Neuronal stem cell (in vitro differentiated cells): Measurements from ENCODE around the gene DOK3.

Experiments
- DNase-seq: peaks from one replicate; pipeline ENCODE4 v3.0.0-alpha.2; 2013; ENCODE audit warnings: low spot score
- H2AFZ ChIP-seq: one replicate; pipeline ENCODE4 v1.6.1; 2013; ENCODE audit warnings: mild to moderate bottlenecking, low read length, inconsistent platforms
- H2AK5ac ChIP-seq: 2 replicates; pipeline ENCODE4 v1.6.1; 2013; ENCODE audit warnings: low read depth, mild to moderate bottlenecking, inconsistent platforms, low read length, moderate library complexity, mixed read lengths
- H2BK120ac ChIP-seq: 2 replicates; pipeline ENCODE4 v1.6.1; 2013; ENCODE audit warnings: low read depth, mild to moderate bottlenecking, inconsistent platforms, low read length, moderate library complexity, mixed read lengths
- H2BK12ac ChIP-seq: one replicate; pipeline ENCODE4 v1.6.1; 2013; ENCODE audit warnings: low read length, inconsistent platforms
- H2BK15ac ChIP-seq: 2 replicates; pipeline ENCODE4 v1.6.1; 2013; ENCODE audit warnings: mild to moderate bottlenecking, low read length, inconsistent platforms, mixed read lengths
- H2BK5ac ChIP-seq: one replicate; pipeline ENCODE4 v1.6.1; 2013; ENCODE audit warnings: inconsistent platforms, mild to moderate bottlenecking, low read length, moderate library complexity
- H3K14ac ChIP-seq: one replicate; pipeline ENCODE4 v1.6.1; 2013; ENCODE audit warnings: low read length, inconsistent platforms
- H3K18ac ChIP-seq: 2 replicates; pipeline ENCODE4 v1.6.1; 2013; ENCODE audit warnings: low read length, inconsistent platforms
- H3K23ac ChIP-seq: 2 replicates; pipeline ENCODE4 v1.6.1; 2013; ENCODE audit warnings: low read depth, mild to moderate bottlenecking, mixed read lengths, low read length, inconsistent platforms; ENCODE audit not compliant: poor library complexity
- H3K27ac ChIP-seq: replicated peaks from 3 replicates; pipeline ENCODE4 v1.5.1; 2013; ENCODE audit warnings: low read length, inconsistent platforms
- H3K27me3 ChIP-seq, 3 experiments: 2 replicates each; pipeline ENCODE4 v1.6.1; 2013; ENCODE audit warnings: low read length in 3 of 3, mild to moderate bottlenecking in 2 of 3, inconsistent platforms in 1 of 3, low read depth in 1 of 3, mixed read lengths in 1 of 3, moderate library complexity in 1 of 3; ENCODE audit not compliant: control insufficient read depth in 3 of 3, insufficient read depth in 3 of 3
- H3K36me3 ChIP-seq, 2 donors: replicated peaks in 1 of 2; 2 replicates each; pipeline ENCODE4 v1.6.1; 2013; ENCODE audit warnings: low read length in 2 of 2; ENCODE audit not compliant: control insufficient read depth in 2 of 2, insufficient read depth in 2 of 2
- H3K4ac ChIP-seq: 2 replicates; pipeline ENCODE4 v1.6.1; 2013; ENCODE audit warnings: inconsistent platforms, mild to moderate bottlenecking, low read length, moderate library complexity
- H3K4me1 ChIP-seq, 2 donors: 1 replicate in 1 of 2; 2 replicates in 1 of 2; pipeline ENCODE4 v1.6.1; 2013; ENCODE audit warnings: low read length in 2 of 2, low read depth in 1 of 2; ENCODE audit not compliant: control insufficient read depth in 2 of 2, insufficient read depth in 1 of 2
- H3K4me2 ChIP-seq: one replicate; pipeline ENCODE4 v1.6.1; 2013; ENCODE audit warnings: mild to moderate bottlenecking, low read length, inconsistent platforms; ENCODE audit not compliant: insufficient read depth, poor library complexity, severe bottlenecking
- H3K4me3 ChIP-seq, 2 donors: 2 replicates each; pipeline ENCODE4 v1.5.1; 2013; ENCODE audit warnings: low read length in 2 of 2, mild to moderate bottlenecking in 2 of 2, inconsistent platforms in 1 of 2, moderate library complexity in 1 of 2
- H3K79me1 ChIP-seq: one replicate; pipeline ENCODE4 v1.6.1; 2013; ENCODE audit warnings: low read depth, mild to moderate bottlenecking, inconsistent platforms, low read length, moderate library complexity
- H3K9ac ChIP-seq: one replicate; pipeline ENCODE4 v1.6.1; 2013; ENCODE audit warnings: mild to moderate bottlenecking, low read depth, low read length, inconsistent platforms; ENCODE audit not compliant: poor library complexity
- H3K9me3 ChIP-seq, 2 donors: replicated peaks in 1 of 2; 2 replicates each; pipeline versions ENCODE3 to v1.6.1; 2013; ENCODE audit warnings: low read length in 2 of 2, mild to moderate bottlenecking in 2 of 2, inconsistent platforms in 1 of 2, low read depth in 1 of 2, mixed read lengths in 1 of 2, moderate library complexity in 1 of 2; ENCODE audit not compliant: control insufficient read depth in 2 of 2, insufficient read depth in 1 of 2
- H4K8ac ChIP-seq: one replicate; pipeline ENCODE4 v1.6.1; 2013; ENCODE audit warnings: low read depth, mild to moderate bottlenecking, inconsistent platforms, low read length, moderate library complexity
- H4K91ac ChIP-seq: one replicate; pipeline ENCODE4 v1.6.1; 2013; ENCODE audit warnings: low read length, low read depth, mild to moderate bottlenecking, inconsistent platforms; ENCODE audit not compliant: poor library complexity
- WGBS, 2 donors: extraction: QIAGEN DNeasy Blood & Tissue Kit; methylation state at CpG; one replicate each; pipeline ENCODE4 v1.1.7; 2013; ENCODE audit warnings: missing lambda C conversion rate in 2 of 2, mixed read lengths in 1 of 2; ENCODE audit not compliant: insufficient read length in 2 of 2, insufficient replicate concordance in 1 of 2; ENCODE audit errors: extremely low coverage in 2 of 2; 5-methylcytosine and 5-hydroxymethylcytosine counted together

DOK3 gene

GRCh38 chr5:177505075-177505474, 4.6 kb downstream of the DOK3 start:
- Histone ChIP-seq H2AFZ (no peak overlapping the region), H2BK12ac (peak overlapping the region; percentile 22), H4K8ac (no peak overlapping the region), H3K18ac (no peak overlapping the region), H2BK5ac (peak overlapping the region; percentile 75), H3K27me3 (no peaks in the 10 kb centered on the region), H3K4me1 (peaks cover 13 to 39% of the 10 kb centered on the region in 2 donors), H3K4me2 (no peak overlapping the region), H2AK5ac (no peak overlapping the region), H3K36me3 (peaks cover 2 to 3% of the 10 kb centered on the region in 2 donors), H3K9me3 (no peaks in the 10 kb centered on the region), H3K4me3 (no peak overlapping the region), H3K14ac (no peak overlapping the region), H3K9ac (no peak overlapping the region), H2BK15ac (no peak overlapping the region), H4K91ac (no peak overlapping the region), H3K79me1 (peaks cover 8% of the 10 kb centered on the region), H2BK120ac (no peak overlapping the region), H3K27ac (no peak overlapping the region), H3K23ac (no peak overlapping the region), H3K4ac (no peak overlapping the region)
- no CpG with 5 or more reads among the region's 4 CpGs for WGBS, 2 donors
- DNase-seq: no peak

- Histone ChIP-seq H3K4ac (no peak overlapping the region), H2BK120ac (peak overlapping the region; percentile 47), H3K27me3 (peaks cover 0 to 3% (median 0%) of the 10 kb centered on the region in 3 experiments), H3K4me2 (no peak overlapping the region), H3K27ac (no peak overlapping the region), H3K9ac (no peak overlapping the region), H4K8ac (no peak overlapping the region), H3K79me1 (peaks cover 5% of the 10 kb centered on the region), H2BK5ac (peak overlapping the region; percentile 75), H2BK12ac (peak overlapping the region; percentile 41), H3K4me3 (no peak overlapping the region), H3K14ac (peak overlapping the region; percentile 56), H3K18ac (no peak overlapping the region), H3K23ac (peak overlapping the region; percentile 73), H3K36me3 (peaks cover 0 to 2% of the 10 kb centered on the region in 2 donors), H2AK5ac (peak overlapping the region; percentile 2), H3K4me1 (peaks cover 12 to 35% of the 10 kb centered on the region in 2 donors), H4K91ac (no peak overlapping the region), H3K9me3 (no peaks in the 10 kb centered on the region), H2BK15ac (peak overlapping the region; percentile 64), H2AFZ (peak overlapping the region; percentile 52)
- WGBS, 2 donors: no CpG with 5 or more reads among the region's 47 CpGs
- no peak for DNase-seq
These were observed 5.3 kb downstream of the DOK3 start for GRCh38 chr5:177504086-177505056.

GRCh38 chr5:177503351-177504085, 6.1 kb downstream of the DOK3 start:
- DNase-seq: no peak

More at GRCh38 chr5:177503351-177504085, 6.1 kb downstream of the DOK3 start:
- no peak overlapping the region for H2BK120ac ChIP-seq
- no peak overlapping the region for H4K91ac ChIP-seq
- no peak overlapping the region for H3K18ac ChIP-seq
- no peak overlapping the region for H3K4ac ChIP-seq
- peak overlapping the region; percentile 34 for H3K23ac ChIP-seq
- H3K14ac ChIP-seq: peak overlapping the region; percentile 56
- peak overlapping the region; percentile 2 for H2AK5ac ChIP-seq
- peaks cover 0 to 2% of the 10 kb centered on the region in 2 donors for H3K36me3 ChIP-seq
- peaks cover 14 to 30% of the 10 kb centered on the region in 2 donors for H3K4me1 ChIP-seq
- peak overlapping the region; percentile 64 for H2BK15ac ChIP-seq
- H3K27me3 ChIP-seq: peaks cover 0 to 8% (median 0%) of the 10 kb centered on the region in 3 experiments
- H2BK12ac ChIP-seq: peak overlapping the region; percentile 41
- no peak overlapping the region for H3K4me2 ChIP-seq
- no peak overlapping the region for H4K8ac ChIP-seq
- peaks cover 5% of the 10 kb centered on the region for H3K79me1 ChIP-seq
- peak overlapping the region; percentile 52 for H2AFZ ChIP-seq
- H3K9ac ChIP-seq: no peak overlapping the region
- WGBS, 2 donors: no CpG with 5 or more reads among the region's 24 CpGs
- H3K27ac ChIP-seq: no peak overlapping the region
- no peak overlapping the region for H2BK5ac ChIP-seq
- H3K4me3 ChIP-seq: no peak overlapping the region
- H3K9me3 ChIP-seq: no peaks in the 10 kb centered on the region
